ENCODE measurements around the gene EFHC2.

GRCh38 chrX:44241546-44241945, 101.9 kb downstream of the EFHC2 start:
- TF ChIP-seq POLR2AphosphoS5 (IDR thresholded peaks at IDR 0.05) (no peak), CTCF (IDR thresholded peaks at IDR 0.05; ENCODE audit: poor library complexity, severe bottlenecking) (no peak), MXI1 (conservative IDR thresholded peaks at IDR 0.05; ENCODE audit: poor library complexity, severe bottlenecking) (no peak), REST (IDR thresholded peaks at IDR 0.05; ENCODE audit: borderline replicate concordance) (no peak), SMC3 (conservative IDR thresholded peaks at IDR 0.05; ENCODE audit: poor library complexity) (no peak), EZH2 (IDR thresholded peaks at IDR 0.05; ENCODE audit: borderline replicate concordance, insufficient read depth, low read length, poor library complexity, severe bottlenecking) (no peak), RAD21 (conservative IDR thresholded peaks at IDR 0.05) (no peak), EP300 (conservative IDR thresholded peaks at IDR 0.05; ENCODE audit: poor library complexity, severe bottlenecking) (no peak)
